ENCODE results near the gene SIDT1.

DNA sequence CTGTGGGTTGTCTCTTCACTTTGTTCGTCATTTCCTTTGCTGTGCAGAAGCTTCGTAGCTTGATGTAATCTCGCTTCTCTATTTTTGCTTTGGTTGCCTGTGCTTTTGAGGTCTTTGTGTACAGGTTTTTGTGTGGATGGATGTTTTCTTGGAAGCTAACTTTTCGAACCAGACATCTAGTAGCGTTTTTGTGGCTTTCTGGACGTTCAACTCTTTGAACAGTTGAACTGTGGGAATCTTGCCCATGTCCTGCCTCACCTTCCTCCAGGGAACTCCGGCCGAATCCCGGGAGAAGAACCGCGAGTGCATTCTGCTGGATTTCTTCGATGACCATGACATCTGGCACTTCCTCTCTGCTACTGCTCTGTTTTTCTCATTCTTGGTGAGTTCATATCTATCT lies 93.5 kb downstream of the SIDT1 start:
- TF ChIP-seq ZNF396 (CRISPR knock-in tag; IDR thresholded peaks at IDR 0.05; ENCODE audit: borderline replicate concordance) (no peak), NR1H2 (CRISPR knock-in tag; IDR thresholded peaks at IDR 0.05) (no peak), ZNF263 (CRISPR knock-in tag; IDR thresholded peaks at IDR 0.05; ENCODE audit: low read depth) (no peak), FOXP1 (CRISPR knock-in tag; IDR thresholded peaks at IDR 0.05; ENCODE audit: borderline replicate concordance) (no peak)
- TF ChIP-seq, protein P1, sequence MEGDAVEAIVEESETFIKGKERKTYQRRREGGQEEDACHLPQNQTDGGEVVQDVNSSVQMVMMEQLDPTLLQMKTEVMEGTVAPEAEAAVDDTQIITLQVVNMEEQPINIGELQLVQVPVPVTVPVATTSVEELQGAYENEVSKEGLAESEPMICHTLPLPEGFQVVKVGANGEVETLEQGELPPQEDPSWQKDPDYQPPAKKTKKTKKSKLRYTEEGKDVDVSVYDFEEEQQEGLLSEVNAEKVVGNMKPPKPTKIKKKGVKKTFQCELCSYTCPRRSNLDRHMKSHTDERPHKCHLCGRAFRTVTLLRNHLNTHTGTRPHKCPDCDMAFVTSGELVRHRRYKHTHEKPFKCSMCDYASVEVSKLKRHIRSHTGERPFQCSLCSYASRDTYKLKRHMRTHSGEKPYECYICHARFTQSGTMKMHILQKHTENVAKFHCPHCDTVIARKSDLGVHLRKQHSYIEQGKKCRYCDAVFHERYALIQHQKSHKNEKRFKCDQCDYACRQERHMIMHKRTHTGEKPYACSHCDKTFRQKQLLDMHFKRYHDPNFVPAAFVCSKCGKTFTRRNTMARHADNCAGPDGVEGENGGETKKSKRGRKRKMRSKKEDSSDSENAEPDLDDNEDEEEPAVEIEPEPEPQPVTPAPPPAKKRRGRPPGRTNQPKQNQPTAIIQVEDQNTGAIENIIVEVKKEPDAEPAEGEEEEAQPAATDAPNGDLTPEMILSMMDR (IDR thresholded peaks at IDR 0.05): no peak
- TF ChIP-seq, protein P2, sequence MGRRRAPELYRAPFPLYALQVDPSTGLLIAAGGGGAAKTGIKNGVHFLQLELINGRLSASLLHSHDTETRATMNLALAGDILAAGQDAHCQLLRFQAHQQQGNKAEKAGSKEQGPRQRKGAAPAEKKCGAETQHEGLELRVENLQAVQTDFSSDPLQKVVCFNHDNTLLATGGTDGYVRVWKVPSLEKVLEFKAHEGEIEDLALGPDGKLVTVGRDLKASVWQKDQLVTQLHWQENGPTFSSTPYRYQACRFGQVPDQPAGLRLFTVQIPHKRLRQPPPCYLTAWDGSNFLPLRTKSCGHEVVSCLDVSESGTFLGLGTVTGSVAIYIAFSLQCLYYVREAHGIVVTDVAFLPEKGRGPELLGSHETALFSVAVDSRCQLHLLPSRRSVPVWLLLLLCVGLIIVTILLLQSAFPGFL (CRISPR knock-in tag; IDR thresholded peaks at IDR 0.05; ENCODE audit: borderline replicate concordance): no peak
- TF ChIP-seq, protein P3, sequence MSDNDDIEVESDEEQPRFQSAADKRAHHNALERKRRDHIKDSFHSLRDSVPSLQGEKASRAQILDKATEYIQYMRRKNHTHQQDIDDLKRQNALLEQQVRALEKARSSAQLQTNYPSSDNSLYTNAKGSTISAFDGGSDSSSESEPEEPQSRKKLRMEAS (CRISPR knock-in tag; IDR thresholded peaks at IDR 0.05): no peak
